Measurements from ENCODE around the gene GM2A. TPM values are rescaled to one million over a fixed set of nuclear protein-coding genes. Genes with fewer than 3 reads are reported as not detected.

Gene GM2A
- total RNA-seq, 1 experiment from 2014 or later = 27.6 TPM

DNA sequence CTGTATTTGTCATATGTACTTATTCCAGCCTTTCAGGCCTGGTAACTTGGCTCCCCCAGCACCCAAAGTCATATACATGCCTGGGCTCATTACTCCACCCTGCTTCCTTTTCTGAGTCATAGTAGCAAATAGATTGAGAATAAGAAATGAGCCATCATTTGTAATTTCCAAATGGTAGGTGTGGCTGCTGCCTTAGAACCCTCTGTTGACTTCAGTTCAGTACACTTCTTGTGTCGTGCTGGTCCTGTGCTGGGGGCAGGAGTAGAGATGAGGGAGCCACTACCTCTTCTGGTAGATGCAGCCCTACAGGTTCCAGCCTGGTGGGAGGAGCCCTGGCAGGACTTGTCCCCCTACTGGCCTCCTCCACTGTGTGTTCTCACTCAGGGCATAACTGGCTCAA is 11.1 kb downstream of the GM2A start:
- H3K27ac Mint-ChIP-seq (ENCODE audit: unreplicated experiment) = no peak overlapping the region
- intact Hi-C loops (cut with micrococcal nuclease; ENCODE audit: unreplicated experiment) = no loop called here
- no peak overlapping the region for H3K4me3 ChIP-seq (ENCODE audit: low read depth, low read length)
- peaks cover 5% of the 10 kb centered on the region for H3K36me3 Mint-ChIP-seq (ENCODE audit: insufficient read depth, unreplicated experiment)
- H3K27me3 Mint-ChIP-seq (ENCODE audit: insufficient read depth, unreplicated experiment) = no peaks in the 10 kb centered on the region
- peaks cover 6% of the 10 kb centered on the region for H3K4me1 Mint-ChIP-seq (ENCODE audit: low read depth, unreplicated experiment)
- TF ChIP-seq, protein P1, sequence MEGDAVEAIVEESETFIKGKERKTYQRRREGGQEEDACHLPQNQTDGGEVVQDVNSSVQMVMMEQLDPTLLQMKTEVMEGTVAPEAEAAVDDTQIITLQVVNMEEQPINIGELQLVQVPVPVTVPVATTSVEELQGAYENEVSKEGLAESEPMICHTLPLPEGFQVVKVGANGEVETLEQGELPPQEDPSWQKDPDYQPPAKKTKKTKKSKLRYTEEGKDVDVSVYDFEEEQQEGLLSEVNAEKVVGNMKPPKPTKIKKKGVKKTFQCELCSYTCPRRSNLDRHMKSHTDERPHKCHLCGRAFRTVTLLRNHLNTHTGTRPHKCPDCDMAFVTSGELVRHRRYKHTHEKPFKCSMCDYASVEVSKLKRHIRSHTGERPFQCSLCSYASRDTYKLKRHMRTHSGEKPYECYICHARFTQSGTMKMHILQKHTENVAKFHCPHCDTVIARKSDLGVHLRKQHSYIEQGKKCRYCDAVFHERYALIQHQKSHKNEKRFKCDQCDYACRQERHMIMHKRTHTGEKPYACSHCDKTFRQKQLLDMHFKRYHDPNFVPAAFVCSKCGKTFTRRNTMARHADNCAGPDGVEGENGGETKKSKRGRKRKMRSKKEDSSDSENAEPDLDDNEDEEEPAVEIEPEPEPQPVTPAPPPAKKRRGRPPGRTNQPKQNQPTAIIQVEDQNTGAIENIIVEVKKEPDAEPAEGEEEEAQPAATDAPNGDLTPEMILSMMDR (IDR thresholded peaks at IDR 0.05; ENCODE audit: insufficient read depth in 1 of 2, low read depth in 1 of 2, low read length in 1 of 2, severe bottlenecking in 1 of 2, unreplicated experiment in 1 of 2) = peak in 1 of 2 experiments; percentile 7
- no peaks in the 10 kb centered on the region for H3K4me1 ChIP-seq
- no peaks in the 10 kb centered on the region for H3K9me3 ChIP-seq
- POLR2A ChIA-PET = no interaction called here
- H3K9me3 Mint-ChIP-seq (ENCODE audit: unreplicated experiment) = no peaks in the 10 kb centered on the region
- BruUV-seq (replicated peaks) = no TSS peak
- DNase-seq = no peak
- no peaks in the 10 kb centered on the region for H3K36me3 ChIP-seq (ENCODE audit: control insufficient read depth, insufficient read depth, low read length)
- no peaks in the 10 kb centered on the region for H3K27me3 ChIP-seq (replicated peaks; ENCODE audit: control insufficient read depth, insufficient read depth, low read length)
- no peak overlapping the region for H3K4me3 Mint-ChIP-seq (ENCODE audit: unreplicated experiment)
- CTCF ChIA-PET = no interaction called here

DNA sequence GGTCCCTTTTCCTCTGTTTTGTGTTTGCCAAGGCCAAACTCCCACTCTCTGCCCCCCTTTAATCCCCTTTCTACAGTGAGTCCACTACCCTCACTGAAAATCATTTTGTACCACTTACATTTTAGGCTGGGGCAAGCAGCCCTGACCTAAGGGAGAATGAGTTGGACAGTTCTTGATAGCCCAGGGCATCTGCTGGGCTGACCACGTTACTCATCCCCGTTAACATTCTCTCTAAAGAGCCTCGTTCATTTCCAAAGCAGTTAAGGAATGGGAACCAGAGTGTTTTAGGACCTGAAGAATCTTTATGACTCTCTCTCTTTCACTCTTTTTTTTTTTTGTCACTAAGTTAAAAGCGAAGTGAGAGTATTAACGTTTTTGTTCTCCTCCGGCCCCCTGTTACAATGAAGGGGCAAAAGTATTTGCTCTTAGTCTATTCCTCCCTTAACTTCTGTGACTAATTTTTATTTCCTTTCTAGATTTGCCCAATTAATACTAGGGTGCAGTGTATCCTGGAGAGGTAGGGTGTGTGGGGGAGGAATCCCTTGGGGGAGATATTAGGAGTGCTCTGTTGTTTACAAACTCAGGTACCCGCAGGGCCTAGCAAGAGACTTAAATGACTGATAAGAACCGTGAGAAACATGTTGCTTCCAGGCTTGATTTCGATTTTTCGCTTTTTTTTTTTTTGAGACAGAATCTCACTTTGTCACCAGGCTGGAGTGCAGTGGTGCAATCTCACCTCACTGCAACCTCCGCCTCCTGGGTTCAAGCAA is 14.7 kb downstream of the GM2A start:
- Mint-ChIP-seq H3K4me1 (ENCODE audit: low read depth, unreplicated experiment) (peaks cover 6% of the 10 kb centered on the region), H3K4me3 (ENCODE audit: unreplicated experiment) (no peak overlapping the region), H3K27ac (ENCODE audit: unreplicated experiment) (no peak overlapping the region), H3K27me3 (ENCODE audit: insufficient read depth, unreplicated experiment) (no peaks in the 10 kb centered on the region), H3K9me3 (ENCODE audit: unreplicated experiment) (no peaks in the 10 kb centered on the region), H3K36me3 (ENCODE audit: insufficient read depth, unreplicated experiment) (peaks cover 5% of the 10 kb centered on the region)
- H3K9me3 ChIP-seq = no peaks in the 10 kb centered on the region
- TF ChIP-seq, protein P1 (IDR thresholded peaks at IDR 0.05; ENCODE audit: insufficient read depth in 1 of 2, low read depth in 1 of 2, low read length in 1 of 2, severe bottlenecking in 1 of 2, unreplicated experiment in 1 of 2) = no peak
- H3K27me3 ChIP-seq (replicated peaks; ENCODE audit: control insufficient read depth, insufficient read depth, low read length) = no peaks in the 10 kb centered on the region
- POLR2A ChIA-PET = no interaction called here
- no TSS peak for BruUV-seq (replicated peaks)
- CTCF ChIA-PET = no interaction called here
- no peak for DNase-seq
- H3K4me1 ChIP-seq = 0 out of 2 replicates have a peak, but pooled peaks cover 7% of the 10 kb centered on the region
- no peak overlapping the region for H3K4me3 ChIP-seq (ENCODE audit: low read depth, low read length)
- H3K36me3 ChIP-seq (ENCODE audit: control insufficient read depth, insufficient read depth, low read length) = no peaks in the 10 kb centered on the region
- intact Hi-C loops (cut with micrococcal nuclease; ENCODE audit: unreplicated experiment) = no loop called here

DNA sequence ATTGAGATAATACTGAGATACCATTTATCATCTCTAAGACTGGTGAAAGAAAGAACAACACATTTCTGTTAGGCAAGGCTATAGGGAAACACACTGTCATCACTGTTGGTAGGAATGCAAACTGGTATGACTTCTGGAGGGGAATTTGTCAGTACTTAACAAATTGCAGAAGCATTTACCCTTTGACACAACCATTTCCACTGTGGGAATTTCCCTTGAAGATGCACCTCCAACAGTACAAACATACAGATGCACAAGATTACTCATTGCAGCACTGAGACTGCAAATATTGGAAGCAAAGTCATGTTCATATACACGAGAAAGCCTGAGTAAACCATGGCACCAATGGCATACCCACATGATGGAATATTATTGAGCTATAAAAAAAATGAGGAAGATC is 17.6 kb downstream of the GM2A start:
- H3K36me3 Mint-ChIP-seq (ENCODE audit: insufficient read depth, unreplicated experiment) = peaks cover 5% of the 10 kb centered on the region
- no peaks in the 10 kb centered on the region for H3K27me3 Mint-ChIP-seq (ENCODE audit: insufficient read depth, unreplicated experiment)
- H3K4me3 ChIP-seq (ENCODE audit: low read depth, low read length) = no peak overlapping the region
- intact Hi-C loops (cut with micrococcal nuclease; ENCODE audit: unreplicated experiment) = no loop called here
- CTCF ChIA-PET = no interaction called here
- H3K4me1 Mint-ChIP-seq (ENCODE audit: low read depth, unreplicated experiment) = peaks cover 7% of the 10 kb centered on the region
- POLR2A ChIA-PET = no interaction called here
- BruUV-seq (replicated peaks) = no TSS peak
- H3K9me3 ChIP-seq = no peaks in the 10 kb centered on the region
- H3K36me3 ChIP-seq (ENCODE audit: control insufficient read depth, insufficient read depth, low read length) = no peaks in the 10 kb centered on the region
- H3K4me1 ChIP-seq = peaks cover 21% of the 10 kb centered on the region
- no peak overlapping the region for H3K27ac Mint-ChIP-seq (ENCODE audit: unreplicated experiment)
- TF ChIP-seq, protein P1 (IDR thresholded peaks at IDR 0.05; ENCODE audit: insufficient read depth in 1 of 2, low read depth in 1 of 2, low read length in 1 of 2, severe bottlenecking in 1 of 2, unreplicated experiment in 1 of 2) = no peak
- H3K4me3 Mint-ChIP-seq (ENCODE audit: unreplicated experiment) = no peak overlapping the region
- no peak for DNase-seq
- H3K9me3 Mint-ChIP-seq (ENCODE audit: unreplicated experiment) = no peaks in the 10 kb centered on the region
- H3K27me3 ChIP-seq (replicated peaks; ENCODE audit: control insufficient read depth, insufficient read depth, low read length) = no peaks in the 10 kb centered on the region
